ENCODE results near the gene CAND2.
"Not testable (repeated sequence)": the region's sequence is repeated elsewhere in the genome, so short reads cannot be mapped to it uniquely, and the experiment has no call there.

- TF ChIP-seq CTCF (IDR thresholded peaks at IDR 0.05; ENCODE audit: insufficient read depth, low read length, poor library complexity, severe bottlenecking); EZH2phosphoT487 (conservative IDR thresholded peaks at IDR 0.05; ENCODE audit: low read length): not testable (repeated sequence)
These were observed 8.4 kb upstream of the CAND2 start for GRCh38 chr3:12787967-12788690.

Data from SU-DHL-6 (cell line).